GM21526 (cell line): ENCODE measurements around the gene TREM1.

Experiments used
- ATAC-seq: cut with Tn5 transposase; IDR thresholded peaks from one replicate; pipeline ENCODE4 v1.9.1; 2021; ENCODE audit warnings: moderate library complexity; ENCODE audit not compliant: unreplicated experiment, low FRiP score

Gene TREM1

DNA sequence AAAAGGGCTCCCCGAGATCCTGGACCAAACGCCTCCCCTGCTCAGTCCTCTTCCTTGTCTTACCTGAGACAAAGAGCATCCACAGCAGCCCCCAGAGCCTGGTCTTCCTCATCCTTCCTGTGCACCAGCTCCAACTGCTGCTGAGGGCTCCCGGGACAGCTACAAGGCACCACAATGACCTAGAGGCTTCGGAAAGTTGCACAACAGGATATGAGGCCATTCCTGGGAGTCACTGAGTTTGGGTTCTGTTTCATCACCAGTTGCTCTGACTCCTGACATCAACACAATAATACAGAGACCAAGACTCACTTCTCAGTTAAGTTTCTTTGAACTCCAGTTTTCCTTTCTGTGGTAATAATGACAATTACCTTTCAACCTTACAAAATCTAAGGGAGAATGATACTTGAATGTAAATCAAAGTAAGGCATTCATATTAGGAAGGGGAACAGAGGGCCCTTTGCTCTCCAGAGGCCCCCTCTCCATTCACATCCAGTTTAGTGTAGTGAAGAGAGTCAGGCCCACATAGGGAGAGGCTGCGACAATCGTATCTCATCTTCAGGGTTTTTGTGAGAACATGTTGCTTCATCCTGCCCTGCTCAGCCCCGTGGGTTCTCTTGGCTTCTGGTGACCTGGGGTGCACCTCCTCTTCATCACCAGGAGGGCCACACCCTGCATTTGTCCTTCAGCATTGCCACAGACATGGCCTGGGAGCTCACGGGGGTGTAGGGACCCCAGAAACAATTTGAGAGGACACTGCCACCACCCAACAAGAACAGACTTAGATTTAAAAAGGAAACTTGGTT, at the start of gene TREM1:
TSS of gene TREM1 (minus strand) at position 139 of the 803 bp plus-strand sequence. CDS start at position 112, 27 bp downstream.
- no peak for ATAC-seq

DNA sequence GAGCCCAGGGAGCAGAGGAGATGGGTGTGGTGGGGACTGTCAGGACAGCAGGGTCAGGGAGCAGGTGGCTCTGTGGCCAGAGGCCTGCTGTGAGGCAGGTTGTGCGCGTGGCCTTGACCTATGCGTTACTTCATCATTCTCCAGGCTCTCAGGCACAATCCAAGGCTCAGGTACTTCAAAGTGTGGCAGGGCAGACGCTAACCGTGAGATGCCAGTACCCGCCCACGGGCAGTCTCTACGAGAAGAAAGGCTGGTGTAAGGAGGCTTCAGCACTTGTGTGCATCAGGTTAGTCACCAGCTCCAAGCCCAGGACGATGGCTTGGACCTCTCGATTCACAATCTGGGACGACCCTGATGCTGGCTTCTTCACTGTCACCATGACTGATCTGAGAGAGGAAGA, 49.5 kb upstream of the TREM1 start:
- no peak for ATAC-seq

DNA sequence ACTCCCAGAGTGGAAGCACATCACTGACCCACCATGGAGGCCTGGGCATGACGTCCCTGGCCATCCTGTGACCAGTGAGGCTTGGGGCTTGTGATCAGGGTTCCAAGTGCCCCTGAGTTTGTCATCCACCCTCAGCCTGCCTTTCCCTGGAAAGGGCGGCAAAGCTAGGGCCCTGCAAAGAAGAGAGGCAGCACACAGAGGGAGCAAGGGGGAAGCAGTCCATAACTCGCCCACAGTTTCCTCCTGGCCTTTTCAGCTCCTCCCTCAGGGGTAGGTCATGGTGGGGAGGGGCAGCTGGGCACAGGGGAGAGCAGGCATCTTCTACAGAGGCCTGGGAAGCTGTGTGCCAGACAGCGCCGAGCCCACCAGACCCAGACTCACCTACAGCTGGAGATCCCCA, 48.8 kb upstream of the TREM1 start, which contains the start of gene NCR2:
TSS of gene NCR2 (plus strand) at position 313 of the 400 bp plus-strand sequence. CDS start 269 bp downstream, outside the sequence.
- no peak for ATAC-seq

DNA sequence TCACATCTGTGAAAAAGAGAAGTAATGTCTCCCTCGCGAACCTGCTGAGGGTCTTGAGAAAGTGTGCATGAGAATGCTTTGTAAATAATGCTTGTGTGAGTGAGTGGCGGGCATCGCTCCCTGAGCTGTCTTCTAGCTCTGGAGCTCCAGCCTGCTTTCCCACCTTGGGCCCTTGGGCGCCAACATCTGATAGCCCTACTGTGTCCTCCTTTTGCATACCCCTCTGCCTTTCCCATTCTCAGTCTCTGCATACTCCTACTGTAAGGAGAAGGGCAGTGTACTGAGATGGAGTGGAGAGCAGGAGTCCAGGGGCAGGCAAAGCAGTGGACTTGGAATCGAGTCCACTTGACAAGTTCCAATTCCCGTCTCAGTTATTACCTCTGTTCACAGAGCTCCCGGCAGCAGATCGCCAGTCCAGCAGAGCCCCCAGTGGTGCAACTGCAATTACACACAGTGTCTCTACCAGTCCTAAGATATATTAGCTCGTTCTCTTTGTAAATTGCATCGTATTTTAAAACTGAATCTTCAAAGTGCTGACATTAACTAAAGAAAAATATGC, 48.1 kb upstream of the TREM1 start:
- ATAC-seq, result no peak

DNA sequence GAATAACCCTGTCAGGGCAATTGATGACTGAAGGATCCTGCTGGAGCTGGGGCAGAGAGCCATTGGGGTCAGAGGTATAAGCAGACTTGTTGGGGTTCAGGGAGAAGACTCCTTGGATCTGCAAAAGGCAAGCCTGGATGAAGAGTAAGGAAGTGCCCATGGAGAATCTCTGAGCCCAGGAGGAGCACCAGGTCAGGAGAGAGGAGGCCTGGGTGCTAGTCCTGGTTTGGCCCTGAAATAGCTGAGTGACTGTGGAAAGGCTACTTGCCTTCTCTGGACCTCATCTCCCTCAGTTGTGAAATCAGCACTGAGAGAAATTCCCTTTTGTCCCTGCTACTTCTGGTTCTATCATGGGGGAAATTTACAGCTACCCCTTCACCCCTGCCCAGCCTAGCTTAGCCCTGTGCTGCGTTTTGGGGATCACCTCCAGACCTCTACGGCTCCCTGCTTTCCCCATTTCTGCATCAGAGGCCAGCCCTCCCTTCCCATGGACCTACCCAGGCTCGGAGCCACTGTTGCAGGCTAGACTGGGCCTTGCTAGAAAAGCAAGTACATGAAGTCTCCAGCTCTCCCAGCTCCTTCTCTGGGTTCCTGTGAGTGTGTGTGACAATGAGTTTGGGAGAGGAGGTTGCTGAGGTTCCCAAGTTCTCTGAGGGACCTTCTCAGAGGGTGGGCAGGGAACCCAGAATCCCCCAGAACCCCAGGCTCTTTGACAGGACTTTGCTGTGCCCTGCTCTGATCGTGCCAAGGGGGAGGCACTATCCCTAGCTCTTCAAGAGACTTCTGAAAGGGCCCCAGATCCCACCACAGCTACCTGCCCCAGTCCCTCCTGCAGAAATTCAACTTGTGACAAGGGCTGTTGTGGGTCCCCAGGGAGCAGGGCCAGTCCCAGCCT, 46.6 kb upstream of the TREM1 start:
- ATAC-seq, result no peak

DNA sequence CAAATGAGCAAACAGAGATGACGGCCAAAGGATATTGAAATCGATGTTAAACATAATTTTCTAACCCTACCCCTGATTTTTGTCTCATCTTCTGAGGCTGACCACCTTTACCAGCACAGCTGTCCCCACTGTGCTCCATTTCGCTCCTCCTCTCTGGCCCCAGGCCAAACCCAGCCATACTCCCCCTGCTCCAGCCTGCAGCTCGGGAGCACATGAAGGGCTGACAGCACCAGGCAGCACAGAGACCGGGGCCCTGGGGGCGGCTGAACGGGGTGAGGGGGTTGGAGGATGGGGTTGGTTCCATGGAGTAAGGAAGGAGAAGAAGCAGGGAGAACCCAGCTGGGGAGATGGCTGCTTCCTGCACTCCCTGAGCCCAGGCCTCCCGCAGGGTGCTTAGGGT, 45.8 kb upstream of the TREM1 start:
- ATAC-seq, result no peak

DNA sequence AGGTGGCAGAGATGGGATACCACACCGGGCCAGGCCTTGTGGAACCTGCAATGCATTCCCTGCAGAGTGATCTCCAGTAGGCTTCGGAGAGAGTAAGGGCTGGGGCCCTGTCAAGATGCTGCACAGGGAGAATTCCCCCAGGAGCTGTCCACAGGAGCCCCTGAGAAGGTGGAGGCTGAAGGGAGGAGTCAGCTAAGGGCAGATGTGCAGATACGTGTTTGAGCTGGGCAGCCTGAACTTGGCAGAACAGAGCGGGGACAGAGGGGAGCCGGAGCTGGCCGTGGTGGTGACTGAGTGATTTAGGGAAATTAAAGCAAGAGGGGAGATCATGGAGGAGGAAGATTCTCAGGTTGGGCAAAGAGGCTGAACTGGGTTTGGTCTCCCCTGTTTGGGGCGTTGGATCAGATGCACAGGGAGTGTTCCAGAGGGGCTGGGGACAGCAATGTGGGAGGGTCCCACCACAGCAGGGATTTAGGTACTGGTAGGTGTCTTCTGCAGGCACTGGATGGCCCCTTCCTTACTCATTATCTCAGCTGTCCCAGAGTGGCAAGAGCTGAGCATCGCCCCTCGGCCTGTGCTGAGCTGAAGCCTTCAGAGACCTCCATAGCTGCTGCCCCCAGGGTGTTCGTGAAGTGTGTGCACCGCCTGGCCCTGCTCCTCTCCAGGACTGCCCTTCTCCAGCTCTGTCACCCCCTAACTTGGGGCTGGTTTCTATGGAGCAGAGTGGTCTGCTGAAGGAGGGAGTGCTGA, 45.1 kb upstream of the TREM1 start:
- no peak for ATAC-seq

DNA sequence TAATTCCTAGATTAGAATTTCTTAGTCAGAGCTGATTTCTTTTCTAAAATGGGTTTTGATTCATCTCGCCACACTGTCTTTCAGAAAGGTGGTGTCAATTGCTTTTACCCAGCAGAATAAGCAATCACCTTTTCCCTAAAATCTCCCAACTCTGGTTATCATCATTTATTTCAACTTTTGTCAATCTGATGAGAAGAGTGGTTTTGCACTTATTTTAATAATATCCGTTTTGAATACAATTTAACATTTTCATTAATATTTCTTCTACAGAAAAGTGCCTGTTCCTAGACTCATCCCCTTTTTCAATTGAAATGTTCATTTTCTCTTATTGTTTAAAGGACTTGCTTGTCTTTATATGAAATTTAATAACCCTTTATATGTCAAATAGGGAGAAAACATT, 40.7 kb upstream of the TREM1 start:
- ATAC-seq, result no peak

DNA sequence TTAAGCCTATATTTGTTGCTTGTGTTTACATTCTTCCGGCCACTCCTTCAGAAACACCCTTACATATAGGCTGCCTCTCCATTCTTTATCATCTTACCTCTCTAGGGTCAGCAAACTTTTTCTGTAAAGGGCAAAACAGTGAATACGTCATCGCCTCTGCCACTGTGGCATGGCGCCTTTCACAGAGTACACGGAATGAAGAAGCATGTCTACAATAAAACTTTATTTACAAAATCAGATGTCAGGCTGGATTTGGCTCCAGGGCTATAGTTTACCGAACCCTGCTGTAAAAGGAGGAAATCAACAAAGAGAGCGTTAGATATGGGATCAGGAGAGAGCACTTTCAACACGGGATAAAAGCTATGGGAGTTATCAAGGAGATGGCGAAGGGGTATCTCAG, 39.6 kb upstream of the TREM1 start:
- ATAC-seq, result no peak

DNA sequence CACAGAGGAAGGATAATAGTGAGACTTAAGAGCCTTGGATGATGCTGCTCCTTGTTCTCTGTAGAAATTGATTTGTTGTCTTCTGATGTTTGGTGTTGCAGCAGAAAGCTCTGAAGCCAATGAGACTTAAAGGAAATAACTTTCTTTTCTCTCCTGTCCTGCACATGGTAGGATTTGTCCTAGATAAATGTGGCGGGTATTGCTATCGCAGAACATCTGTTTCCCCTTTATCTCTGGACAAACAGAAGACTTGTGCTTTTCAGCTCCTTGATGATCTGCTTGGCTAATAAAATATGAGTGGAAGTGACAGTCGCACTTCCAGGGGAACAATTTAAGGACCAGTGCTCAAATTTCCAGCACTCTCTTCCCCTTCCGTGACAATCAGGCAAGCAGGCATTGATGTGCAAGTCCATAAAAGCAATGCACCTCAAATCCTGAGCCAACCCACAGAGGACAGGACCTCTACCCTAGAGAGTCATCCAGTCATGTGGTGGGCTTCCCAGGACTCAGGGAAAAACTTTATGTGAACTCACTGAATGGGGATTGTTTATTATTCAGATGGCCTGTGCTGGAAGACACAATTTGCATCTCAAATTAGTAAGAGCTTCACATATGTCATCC, 39.1 kb upstream of the TREM1 start:
- ATAC-seq, result no peak

DNA sequence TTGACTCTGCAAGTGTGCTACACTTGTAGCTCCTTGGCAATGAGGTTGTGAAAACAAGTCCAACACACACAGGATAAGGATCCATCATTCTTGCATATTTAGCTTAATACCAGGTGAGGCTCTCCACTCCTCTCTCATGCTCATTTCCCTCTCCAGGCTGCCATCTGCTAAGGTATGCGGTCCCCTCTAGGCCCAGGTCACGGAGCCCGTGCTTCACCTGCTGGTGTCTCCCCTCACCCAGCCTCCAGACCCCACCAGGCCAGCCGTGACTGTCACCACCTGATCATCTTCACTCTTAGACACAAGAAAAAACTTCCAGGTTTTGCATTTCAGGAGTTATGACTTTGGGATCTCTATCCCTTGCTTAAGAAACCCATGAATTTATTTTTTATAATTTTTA, 34.7 kb upstream of the TREM1 start:
- ATAC-seq, result no peak

DNA sequence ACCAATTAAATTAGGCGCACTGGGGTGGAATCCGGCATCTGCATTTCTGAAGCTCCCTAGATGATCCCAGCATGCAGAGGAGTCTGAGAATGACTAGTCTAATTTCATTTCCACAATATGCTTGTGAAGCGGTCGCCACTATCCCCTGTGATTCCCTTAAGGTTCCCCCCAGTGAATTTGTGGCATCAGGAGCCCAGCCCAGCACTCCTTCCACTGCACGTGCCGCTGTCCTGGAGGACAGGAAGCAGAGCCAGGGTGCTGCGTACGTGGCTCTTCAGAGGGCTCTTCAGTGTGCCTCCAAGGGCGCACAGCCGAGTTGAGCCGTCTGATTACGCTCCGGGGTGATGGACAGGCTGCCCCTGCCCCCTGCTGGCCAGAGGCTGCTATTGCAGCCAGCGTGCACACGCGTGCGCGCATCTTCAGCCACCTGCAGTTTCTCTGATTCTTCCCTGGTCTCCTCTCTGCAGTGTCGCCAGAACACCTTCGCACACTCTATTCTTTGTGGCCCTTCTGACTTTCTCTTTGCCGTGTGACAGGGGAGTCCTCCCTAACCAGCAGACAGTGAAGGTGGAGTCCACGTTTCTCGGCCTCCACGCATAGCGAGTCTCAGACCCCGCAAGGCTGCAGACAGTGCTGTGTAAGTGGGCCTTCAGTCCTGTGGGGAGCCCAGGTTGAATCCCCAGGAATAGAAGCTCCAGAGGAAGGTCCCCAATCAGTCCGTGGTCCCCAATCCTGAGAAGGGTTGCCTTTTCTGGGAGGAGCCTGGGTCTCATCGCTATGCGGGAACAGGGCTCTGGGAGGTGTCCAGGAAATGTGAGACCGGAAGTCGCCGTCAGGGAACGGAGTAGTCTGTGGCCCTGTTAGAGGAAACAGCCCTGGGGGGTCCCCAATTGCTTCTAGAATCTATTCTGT, 32.4 kb upstream of the TREM1 start:
- peak; percentile 85 for ATAC-seq

DNA sequence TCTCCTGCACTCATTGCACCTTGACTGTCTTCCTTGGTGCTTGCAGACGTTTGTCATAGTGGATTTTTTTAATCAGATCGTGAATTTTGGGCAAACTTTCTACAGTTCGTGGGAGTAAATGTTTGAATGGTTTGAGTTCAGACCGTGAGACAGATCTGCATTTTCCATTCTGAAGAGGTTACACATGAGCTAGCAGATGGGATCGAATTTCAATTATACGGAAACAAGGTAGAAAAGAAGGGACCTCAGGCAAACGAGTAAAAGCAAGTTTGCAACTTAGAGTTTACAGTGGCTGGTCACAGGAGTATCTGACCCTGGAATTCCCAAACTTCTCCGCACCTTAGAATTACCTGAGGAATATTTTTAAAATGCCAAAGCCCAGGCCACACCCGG, 31.8 kb upstream of the TREM1 start:
- ATAC-seq, result no peak

DNA sequence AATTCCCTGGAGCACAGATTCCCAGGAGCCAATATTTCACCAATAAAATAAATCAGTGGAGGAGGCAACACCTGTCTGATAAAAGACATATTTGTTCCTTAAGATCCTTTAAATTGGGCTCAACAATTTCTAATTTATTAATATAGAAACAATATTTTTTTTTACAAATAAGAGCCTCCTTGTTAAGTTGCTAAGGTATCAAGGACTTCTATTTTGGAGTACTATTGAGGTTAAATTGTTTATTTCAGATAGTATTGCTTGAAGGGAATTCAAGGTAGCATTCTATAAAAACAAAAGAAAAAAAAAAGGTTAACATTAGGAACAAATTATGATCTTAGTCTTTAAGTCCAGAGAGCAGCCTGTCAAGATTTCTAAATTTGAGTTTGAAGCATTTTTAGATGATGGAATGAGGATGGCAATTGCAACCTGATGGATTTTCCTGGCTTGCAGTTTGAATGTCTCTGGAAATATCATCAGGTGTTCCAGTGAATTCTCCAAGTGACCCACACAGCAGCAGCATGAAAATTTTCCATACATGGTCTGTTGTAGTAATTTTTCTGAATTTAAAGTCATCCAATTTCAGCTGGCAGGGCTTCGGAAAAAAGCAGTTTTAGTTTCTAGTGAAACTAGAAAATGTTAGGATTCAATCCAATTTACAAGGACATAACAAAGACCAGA, 29.6 kb upstream of the TREM1 start:
- ATAC-seq, result no peak

DNA sequence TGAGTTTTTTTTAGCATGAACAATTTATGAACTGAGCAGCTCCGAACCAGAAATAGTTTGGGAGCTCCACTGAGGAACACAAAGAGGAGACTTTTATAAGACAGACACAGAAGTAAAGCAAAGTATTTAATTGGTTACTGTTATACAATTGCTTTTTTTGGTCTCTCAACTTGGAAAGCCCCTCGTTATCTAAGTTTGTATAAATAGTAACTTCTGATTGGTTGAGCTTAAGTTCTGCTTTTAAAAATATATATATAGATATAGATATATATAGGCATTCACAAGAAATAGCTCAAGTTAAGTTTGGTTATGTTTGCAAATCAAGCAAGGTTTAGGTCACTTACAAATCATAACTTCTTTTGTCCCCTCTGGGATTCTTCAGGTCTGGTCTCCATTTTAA, 28.7 kb upstream of the TREM1 start:
- ATAC-seq, result no peak

DNA sequence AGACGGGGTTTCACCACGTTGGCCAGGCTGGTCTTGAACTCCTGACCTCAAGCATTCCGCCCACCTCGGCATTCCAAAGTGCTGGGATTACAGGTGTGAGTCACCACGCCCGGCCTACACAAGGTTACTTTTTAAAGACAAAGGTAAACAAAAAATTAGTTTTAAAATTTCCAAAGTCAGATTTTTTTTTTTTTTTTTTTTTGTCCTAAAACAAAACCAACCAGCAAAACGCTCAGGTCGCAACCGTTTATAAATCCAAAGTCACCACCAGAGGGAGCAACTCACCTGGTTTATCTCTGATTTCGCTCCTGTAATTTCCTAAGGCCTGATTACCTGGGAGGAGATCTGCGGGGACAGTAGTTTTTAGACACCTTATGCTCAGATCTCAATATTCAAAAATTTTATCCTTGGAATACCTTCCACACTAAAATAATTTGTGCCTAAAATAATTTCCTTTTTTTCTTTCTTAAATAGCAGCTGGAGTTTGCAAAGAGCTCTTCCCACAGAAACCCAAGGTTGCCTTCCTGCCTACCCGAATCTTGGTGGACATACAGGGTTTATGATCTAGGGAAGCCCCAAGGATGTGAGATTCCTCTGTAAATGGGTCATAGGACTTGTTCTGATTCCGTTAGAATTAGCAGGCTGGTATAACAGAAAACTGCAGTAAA, 19.8 kb upstream of the TREM1 start:
- no peak for ATAC-seq

DNA sequence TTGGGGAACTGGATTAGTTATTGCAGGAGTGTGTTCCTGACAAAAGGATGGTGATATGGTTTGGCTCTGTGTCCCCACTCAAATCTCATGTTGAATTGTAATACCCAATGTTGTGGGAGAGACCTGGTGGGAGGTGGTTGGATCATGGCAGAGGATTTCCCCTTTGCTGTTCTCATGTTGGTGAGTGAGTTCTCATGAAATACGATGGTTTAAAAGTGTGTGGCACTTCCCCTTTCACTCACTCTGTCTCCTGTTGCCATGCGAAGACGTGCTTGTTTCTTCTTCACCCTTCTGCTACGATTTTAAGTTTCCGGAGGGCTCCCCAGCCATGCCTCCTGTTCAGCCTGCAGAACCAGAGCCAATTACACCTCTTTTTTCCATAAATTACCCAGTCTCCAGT, 16.2 kb upstream of the TREM1 start:
- no peak for ATAC-seq
